NCI-H2029 (cell line): ENCODE results near the gene OPCML.

Experiments used
- DNase-seq: peaks from one replicate; lab custom pipeline; 2025; lab: John Stamatoyannopoulos, UW

Gene OPCML

GRCh38 chr11:132658004-132658403 lies 874.3 kb downstream of the OPCML start:
- no peak for DNase-seq

GRCh38 chr11:132655187-132655855 lies 877.0 kb downstream of the OPCML start:
- DNase-seq: no peak

GRCh38 chr11:132653237-132653636 lies 879.1 kb downstream of the OPCML start:
- DNase-seq: no peak

GRCh38 chr11:132650969-132651720 lies 881.2 kb downstream of the OPCML start:
- DNase-seq: no peak

- no peak for DNase-seq
These were observed 883.0 kb downstream of the OPCML start for GRCh38 chr11:132649277-132649676.

GRCh38 chr11:132648851-132649250 lies 883.5 kb downstream of the OPCML start:
- DNase-seq: no peak

- no peak for DNase-seq
These were observed 885.4 kb downstream of the OPCML start for GRCh38 chr11:132646890-132647289.

GRCh38 chr11:132644520-132645239 lies 887.6 kb downstream of the OPCML start:
- DNase-seq: no peak

- DNase-seq: no peak
These were observed 889.1 kb downstream of the OPCML start for GRCh38 chr11:132643239-132643638.

GRCh38 chr11:132640952-132641351 lies 891.3 kb downstream of the OPCML start:
- DNase-seq: no peak

- no peak for DNase-seq
These were observed 892.3 kb downstream of the OPCML start for GRCh38 chr11:132639986-132640385.

- no peak for DNase-seq
These were observed 892.9 kb downstream of the OPCML start for GRCh38 chr11:132639403-132639802.

- no peak for DNase-seq
These were observed 893.9 kb downstream of the OPCML start for GRCh38 chr11:132638423-132638822.

- DNase-seq: no peak
These were observed 895.8 kb downstream of the OPCML start for GRCh38 chr11:132636523-132636922.

- DNase-seq: no peak
These were observed 899.6 kb downstream of the OPCML start for GRCh38 chr11:132632641-132633124.

- DNase-seq: no peak
These were observed 900.3 kb downstream of the OPCML start for GRCh38 chr11:132631989-132632388.

- DNase-seq: no peak
These were observed 904.3 kb downstream of the OPCML start for GRCh38 chr11:132627981-132628380.

- no peak for DNase-seq
These were observed 905.9 kb downstream of the OPCML start for GRCh38 chr11:132626446-132626845.

GRCh38 chr11:132623511-132623910 lies 908.8 kb downstream of the OPCML start:
- DNase-seq: no peak

GRCh38 chr11:132621976-132622580 lies 910.2 kb downstream of the OPCML start:
- DNase-seq: no peak

- DNase-seq: no peak
These were observed 911.9 kb downstream of the OPCML start for GRCh38 chr11:132620423-132620822.

GRCh38 chr11:132610791-132611190 lies 921.5 kb downstream of the OPCML start:
- no peak for DNase-seq
